ENCODE results near the gene ADAMTS14.

Gene ADAMTS14

GRCh38 chr10:70688828-70689227 lies 16.5 kb downstream of the ADAMTS14 start:
- Histone ChIP-seq H3K4me3 (ENCODE audit: low read length) (no peak overlapping the region), H3K36me3 (ENCODE audit: control insufficient read depth, insufficient read depth, low read length, severe bottlenecking) (no peaks in the 10 kb centered on the region), H3K9ac (ENCODE audit: low read length) (no peak overlapping the region), H3K9me3 (ENCODE audit: control insufficient read depth, low read length) (no peaks in the 10 kb centered on the region), H3K4me1 (ENCODE audit: control insufficient read depth, insufficient read depth, low read length) (peaks cover 9% of the 10 kb centered on the region), H3K27me3 (replicated peaks; ENCODE audit: control insufficient read depth, insufficient read depth, low read length) (no peaks in the 10 kb centered on the region)
- no peak for DNase-seq (ENCODE audit: low read depth)

GRCh38 chr10:70689661-70690060 lies 17.4 kb downstream of the ADAMTS14 start:
- Histone ChIP-seq H3K9ac (ENCODE audit: low read length) (no peak overlapping the region), H3K9me3 (ENCODE audit: control insufficient read depth, low read length) (no peaks in the 10 kb centered on the region), H3K4me1 (ENCODE audit: control insufficient read depth, insufficient read depth, low read length) (peaks cover 18% of the 10 kb centered on the region), H3K4me3 (ENCODE audit: low read length) (no peak overlapping the region), H3K36me3 (ENCODE audit: control insufficient read depth, insufficient read depth, low read length, severe bottlenecking) (no peaks in the 10 kb centered on the region), H3K27me3 (replicated peaks; ENCODE audit: control insufficient read depth, insufficient read depth, low read length) (no peaks in the 10 kb centered on the region)
- DNase-seq (ENCODE audit: low read depth): no peak

GRCh38 chr10:70690589-70690988 lies 18.3 kb downstream of the ADAMTS14 start:
- Histone ChIP-seq H3K36me3 (ENCODE audit: control insufficient read depth, insufficient read depth, low read length, severe bottlenecking) (no peaks in the 10 kb centered on the region), H3K9ac (ENCODE audit: low read length) (no peak overlapping the region), H3K4me1 (ENCODE audit: control insufficient read depth, insufficient read depth, low read length) (peaks cover 27% of the 10 kb centered on the region), H3K9me3 (ENCODE audit: control insufficient read depth, low read length) (no peaks in the 10 kb centered on the region), H3K27me3 (replicated peaks; ENCODE audit: control insufficient read depth, insufficient read depth, low read length) (no peaks in the 10 kb centered on the region), H3K4me3 (ENCODE audit: low read length) (no peak overlapping the region)
- no peak for DNase-seq (ENCODE audit: low read depth)

GRCh38 chr10:70691611-70692010 lies 19.3 kb downstream of the ADAMTS14 start:
- Histone ChIP-seq H3K36me3 (ENCODE audit: control insufficient read depth, insufficient read depth, low read length, severe bottlenecking) (no peaks in the 10 kb centered on the region), H3K9ac (ENCODE audit: low read length) (no peak overlapping the region), H3K4me1 (ENCODE audit: control insufficient read depth, insufficient read depth, low read length) (peaks cover 31% of the 10 kb centered on the region), H3K4me3 (ENCODE audit: low read length) (no peak overlapping the region), H3K9me3 (ENCODE audit: control insufficient read depth, low read length) (no peaks in the 10 kb centered on the region), H3K27me3 (replicated peaks; ENCODE audit: control insufficient read depth, insufficient read depth, low read length) (no peaks in the 10 kb centered on the region)
- DNase-seq (ENCODE audit: low read depth): no peak

- H3K4me1 ChIP-seq (ENCODE audit: control insufficient read depth, insufficient read depth, low read length): peaks cover 31% of the 10 kb centered on the region
- H3K9ac ChIP-seq (ENCODE audit: low read length): no peak overlapping the region
- H3K36me3 ChIP-seq (ENCODE audit: control insufficient read depth, insufficient read depth, low read length, severe bottlenecking): no peaks in the 10 kb centered on the region
- H3K4me3 ChIP-seq (ENCODE audit: low read length): no peak overlapping the region
- no peak for DNase-seq (ENCODE audit: low read depth)
- no peaks in the 10 kb centered on the region for H3K9me3 ChIP-seq (ENCODE audit: control insufficient read depth, low read length)
- no peaks in the 10 kb centered on the region for H3K27me3 ChIP-seq (replicated peaks; ENCODE audit: control insufficient read depth, insufficient read depth, low read length)
These were observed 19.8 kb downstream of the ADAMTS14 start for GRCh38 chr10:70692043-70692603.

- DNase-seq (ENCODE audit: low read depth): peak; percentile 96
These were observed 21.5 kb downstream of the ADAMTS14 start for GRCh38 chr10:70693619-70694335.

GRCh38 chr10:70694418-70695141 lies 22.3 kb downstream of the ADAMTS14 start:
- H3K9ac ChIP-seq (ENCODE audit: low read length): no peak overlapping the region
- peak; percentile 32 for DNase-seq (ENCODE audit: low read depth)
- no peaks in the 10 kb centered on the region for H3K9me3 ChIP-seq (ENCODE audit: control insufficient read depth, low read length)
- H3K4me3 ChIP-seq (ENCODE audit: low read length): peak overlapping the region; percentile 72
- peaks cover 31% of the 10 kb centered on the region for H3K4me1 ChIP-seq (ENCODE audit: control insufficient read depth, insufficient read depth, low read length)
- no peaks in the 10 kb centered on the region for H3K27me3 ChIP-seq (replicated peaks; ENCODE audit: control insufficient read depth, insufficient read depth, low read length)
- no peaks in the 10 kb centered on the region for H3K36me3 ChIP-seq (ENCODE audit: control insufficient read depth, insufficient read depth, low read length, severe bottlenecking)

More at GRCh38 chr10:70693619-70694335, 21.5 kb downstream of the ADAMTS14 start:
- H3K27me3 ChIP-seq (replicated peaks; ENCODE audit: control insufficient read depth, insufficient read depth, low read length): no peaks in the 10 kb centered on the region
- H3K36me3 ChIP-seq (ENCODE audit: control insufficient read depth, insufficient read depth, low read length, severe bottlenecking): no peaks in the 10 kb centered on the region
- H3K9me3 ChIP-seq (ENCODE audit: control insufficient read depth, low read length): no peaks in the 10 kb centered on the region
- no peak overlapping the region for H3K9ac ChIP-seq (ENCODE audit: low read length)
- peak overlapping the region; percentile 72 for H3K4me3 ChIP-seq (ENCODE audit: low read length)
- peaks cover 31% of the 10 kb centered on the region for H3K4me1 ChIP-seq (ENCODE audit: control insufficient read depth, insufficient read depth, low read length)

- Histone ChIP-seq H3K27me3 (replicated peaks; ENCODE audit: control insufficient read depth, insufficient read depth, low read length) (no peaks in the 10 kb centered on the region), H3K36me3 (ENCODE audit: control insufficient read depth, insufficient read depth, low read length, severe bottlenecking) (no peaks in the 10 kb centered on the region), H3K4me1 (ENCODE audit: control insufficient read depth, insufficient read depth, low read length) (peaks cover 31% of the 10 kb centered on the region), H3K9me3 (ENCODE audit: control insufficient read depth, low read length) (no peaks in the 10 kb centered on the region), H3K9ac (ENCODE audit: low read length) (no peak overlapping the region), H3K4me3 (ENCODE audit: low read length) (no peak overlapping the region)
- peak; percentile 24 for DNase-seq (ENCODE audit: low read depth)
These were observed 23.1 kb downstream of the ADAMTS14 start for GRCh38 chr10:70695241-70696030.

GRCh38 chr10:70698211-70698610 lies 25.9 kb downstream of the ADAMTS14 start:
- H3K4me1 ChIP-seq (ENCODE audit: control insufficient read depth, insufficient read depth, low read length): peaks cover 28% of the 10 kb centered on the region
- no peaks in the 10 kb centered on the region for H3K9me3 ChIP-seq (ENCODE audit: control insufficient read depth, low read length)
- no peaks in the 10 kb centered on the region for H3K36me3 ChIP-seq (ENCODE audit: control insufficient read depth, insufficient read depth, low read length, severe bottlenecking)
- no peak overlapping the region for H3K4me3 ChIP-seq (ENCODE audit: low read length)
- no peak for DNase-seq (ENCODE audit: low read depth)
- H3K27me3 ChIP-seq (replicated peaks; ENCODE audit: control insufficient read depth, insufficient read depth, low read length): no peaks in the 10 kb centered on the region
- no peak overlapping the region for H3K9ac ChIP-seq (ENCODE audit: low read length)

GRCh38 chr10:70699063-70699658 lies 26.9 kb downstream of the ADAMTS14 start:
- Histone ChIP-seq H3K4me1 (ENCODE audit: control insufficient read depth, insufficient read depth, low read length) (peaks cover 19% of the 10 kb centered on the region), H3K4me3 (ENCODE audit: low read length) (no peak overlapping the region), H3K27me3 (replicated peaks; ENCODE audit: control insufficient read depth, insufficient read depth, low read length) (no peaks in the 10 kb centered on the region)

More at GRCh38 chr10:70699063-70699658, 26.9 kb downstream of the ADAMTS14 start:
- Histone ChIP-seq H3K36me3 (ENCODE audit: control insufficient read depth, insufficient read depth, low read length, severe bottlenecking) (no peaks in the 10 kb centered on the region), H3K9me3 (ENCODE audit: control insufficient read depth, low read length) (no peaks in the 10 kb centered on the region), H3K9ac (ENCODE audit: low read length) (no peak overlapping the region)
- DNase-seq (ENCODE audit: low read depth): no peak

Measured in adipocyte (in vitro differentiated cells).